Stomach smooth muscle (tissue), 2 donors: ENCODE data around the gene TRIAP1.

Source experiments
- H3K27ac ChIP-seq: one replicate; pipeline ENCODE4 v1.7.0; 2013; ENCODE audit warnings: mild to moderate bottlenecking, low read length, inconsistent platforms
- H3K27me3 ChIP-seq, 2 donors: one replicate each; pipeline ENCODE4 v1.7.0; 2013; ENCODE audit warnings: low read length in 2 of 2; ENCODE audit not compliant: insufficient read depth in 2 of 2, control insufficient read depth in 1 of 2
- H3K36me3 ChIP-seq, 2 donors: one replicate each; pipeline ENCODE4 v1.7.0; 2013; ENCODE audit warnings: low read length in 2 of 2; ENCODE audit not compliant: control insufficient read depth in 2 of 2, insufficient read depth in 2 of 2
- H3K4me1 ChIP-seq: one replicate; pipeline ENCODE4 v1.7.0; 2013; ENCODE audit warnings: low read length; ENCODE audit not compliant: control insufficient read depth, insufficient read depth
- H3K4me3 ChIP-seq, 2 donors: one replicate each; pipeline ENCODE4 v1.7.0; 2013; ENCODE audit warnings: low read length in 2 of 2
- H3K9ac ChIP-seq, 2 donors: one replicate each; pipeline ENCODE4 v1.7.0; 2013; ENCODE audit warnings: low read length in 2 of 2, mild to moderate bottlenecking in 1 of 2
- H3K9me3 ChIP-seq, 2 donors: one replicate each; pipeline ENCODE4 v1.7.0; 2013; ENCODE audit warnings: low read length in 2 of 2; ENCODE audit not compliant: control insufficient read depth in 2 of 2
- donor health status: healthy.
- donor health status: Pancreatic carcinoma.

Gene TRIAP1

DNA sequence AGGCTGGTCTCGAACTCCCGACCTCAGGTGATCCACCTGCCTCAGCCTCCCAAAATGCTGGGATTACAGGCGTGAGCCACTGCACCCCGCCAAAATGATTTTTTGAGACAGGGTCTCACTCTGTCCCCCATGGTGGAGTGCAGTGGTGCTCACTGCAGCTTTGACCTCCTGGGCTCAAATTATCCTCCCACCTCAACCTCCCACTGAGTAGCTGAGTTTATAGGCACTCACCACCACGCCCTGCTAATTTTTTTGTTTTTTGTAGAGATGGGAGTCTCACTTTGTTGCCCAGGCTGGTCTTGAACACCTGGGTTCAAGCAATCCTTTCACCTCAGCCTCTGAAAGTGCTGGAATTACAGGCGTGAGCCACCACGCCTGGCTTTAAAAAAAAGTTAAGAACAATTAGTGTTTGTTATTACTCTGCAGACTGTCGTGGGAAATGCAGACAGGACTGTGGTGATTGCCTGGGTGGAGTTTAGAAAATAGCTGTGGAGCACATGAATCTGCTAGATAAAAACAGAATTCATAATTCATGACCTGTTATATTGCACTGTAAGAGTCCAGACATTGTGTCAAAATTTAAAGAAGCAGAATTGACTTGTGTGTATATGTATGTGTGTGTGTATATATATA is 17.5 kb downstream of the TRIAP1 start:
- no peaks in the 10 kb centered on the region for H3K4me1 ChIP-seq
- no peaks in the 10 kb centered on the region for H3K36me3 ChIP-seq
- no peaks in the 10 kb centered on the region for H3K27me3 ChIP-seq
- H3K9me3 ChIP-seq, result no peaks in the 10 kb centered on the region
- H3K27ac ChIP-seq, result no peak overlapping the region
- H3K4me3 ChIP-seq, result no peak overlapping the region
- no peak overlapping the region for H3K9ac ChIP-seq

DNA sequence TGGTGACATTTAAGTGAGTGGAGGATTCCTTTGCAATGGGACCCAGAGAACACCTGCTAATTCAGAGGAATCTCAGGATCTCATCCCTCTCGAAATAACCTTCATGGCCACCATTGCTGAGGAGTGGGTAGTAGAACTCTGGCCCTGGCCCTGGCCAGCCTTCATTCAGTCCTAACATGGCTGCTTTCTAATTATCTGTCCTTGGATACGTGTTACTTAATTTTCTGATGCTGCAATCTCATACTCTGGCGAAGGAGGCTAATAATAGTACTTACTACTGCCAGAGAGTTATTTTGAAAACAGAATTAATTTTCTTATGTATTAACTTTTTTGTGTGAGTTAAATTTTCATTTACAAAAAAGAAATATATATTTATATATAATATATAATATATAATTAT is 20.4 kb downstream of the TRIAP1 start:
- Histone ChIP-seq H3K9me3 (no peaks in the 10 kb centered on the region), H3K4me1 (no peaks in the 10 kb centered on the region), H3K9ac (no peak overlapping the region), H3K36me3 (no peaks in the 10 kb centered on the region), H3K27me3 (no peaks in the 10 kb centered on the region), H3K27ac (no peak overlapping the region), H3K4me3 (no peak overlapping the region)

DNA sequence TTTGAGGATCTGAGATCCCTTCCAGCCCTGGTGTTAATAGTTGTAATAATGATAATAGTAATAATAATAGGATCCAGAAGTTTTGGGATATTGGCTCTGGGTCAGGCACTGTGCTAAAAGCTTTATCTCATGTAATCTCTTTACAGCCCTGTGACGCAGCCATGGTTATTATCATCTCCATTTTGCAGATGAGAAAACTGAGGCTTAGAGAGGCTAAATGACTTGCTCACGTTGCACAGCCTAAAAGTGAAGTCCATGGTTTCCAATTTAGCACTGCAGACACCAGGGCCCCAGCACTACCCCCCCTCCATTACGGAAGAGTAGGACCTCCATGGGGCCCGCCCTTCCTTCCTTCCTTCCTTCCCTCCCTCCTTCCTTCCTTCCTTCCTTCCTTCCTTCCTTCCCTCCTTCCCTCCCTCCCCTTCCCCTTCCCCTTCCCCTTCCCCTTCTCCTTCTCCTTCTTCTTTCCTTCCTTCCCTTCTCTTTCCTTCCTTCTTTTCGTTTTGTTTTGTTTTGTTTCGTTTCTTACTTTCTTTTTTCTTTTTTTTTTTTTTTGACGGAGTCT is 23.2 kb downstream of the TRIAP1 start:
- H3K9ac ChIP-seq, result no peak overlapping the region
- no peaks in the 10 kb centered on the region for H3K4me1 ChIP-seq
- no peak overlapping the region for H3K27ac ChIP-seq
- no peaks in the 10 kb centered on the region for H3K27me3 ChIP-seq
- H3K4me3 ChIP-seq, result no peak overlapping the region
- no peaks in the 10 kb centered on the region for H3K9me3 ChIP-seq
- H3K36me3 ChIP-seq, result no peaks in the 10 kb centered on the region

- no peak overlapping the region for H3K9ac ChIP-seq
- H3K27me3 ChIP-seq, result no peaks in the 10 kb centered on the region
- no peak overlapping the region for H3K4me3 ChIP-seq
- H3K4me1 ChIP-seq, result no peaks in the 10 kb centered on the region
- no peak overlapping the region for H3K27ac ChIP-seq
- no peaks in the 10 kb centered on the region for H3K36me3 ChIP-seq
- H3K9me3 ChIP-seq, result no peaks in the 10 kb centered on the region
Observed at GRCh38 chr12:120421701-120422100, 24.5 kb downstream of the TRIAP1 start.

DNA sequence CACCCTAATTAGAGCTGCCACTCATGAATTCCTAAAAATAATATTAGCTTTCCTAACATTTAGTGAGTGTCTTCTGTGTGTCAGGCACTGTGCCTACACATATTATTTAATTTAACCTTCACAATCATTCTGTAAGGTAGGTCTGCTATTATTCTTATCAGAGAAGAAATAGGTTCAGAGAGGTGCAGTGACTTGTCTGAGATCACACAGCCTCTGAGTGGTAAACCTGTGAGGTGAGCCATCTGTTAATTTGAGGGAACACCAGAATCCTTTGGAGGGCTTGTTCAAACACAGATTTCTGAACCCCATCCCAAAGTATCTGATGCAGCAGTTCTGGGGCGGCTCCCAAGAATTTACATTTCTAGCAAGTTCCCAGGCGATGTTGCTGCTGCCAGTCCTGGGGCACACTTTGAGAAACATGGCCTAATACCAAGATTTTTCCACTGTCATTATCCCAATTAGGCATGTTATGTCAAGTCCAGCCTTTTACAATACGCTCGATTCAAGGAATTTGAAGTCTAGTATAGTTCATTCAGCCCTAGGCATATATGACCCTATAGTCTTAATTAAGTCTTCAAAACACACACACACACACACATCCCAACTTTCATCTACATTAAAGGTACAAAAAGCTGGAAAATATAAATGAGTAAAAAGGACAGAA is 28.1 kb downstream of the TRIAP1 start:
- no peaks in the 10 kb centered on the region for H3K9me3 ChIP-seq
- H3K4me1 ChIP-seq, result peaks cover 4% of the 10 kb centered on the region
- H3K27ac ChIP-seq, result no peak overlapping the region
- H3K27me3 ChIP-seq, result no peaks in the 10 kb centered on the region
- no peak overlapping the region for H3K4me3 ChIP-seq
- H3K9ac ChIP-seq, result no peak overlapping the region
- no peaks in the 10 kb centered on the region for H3K36me3 ChIP-seq

DNA sequence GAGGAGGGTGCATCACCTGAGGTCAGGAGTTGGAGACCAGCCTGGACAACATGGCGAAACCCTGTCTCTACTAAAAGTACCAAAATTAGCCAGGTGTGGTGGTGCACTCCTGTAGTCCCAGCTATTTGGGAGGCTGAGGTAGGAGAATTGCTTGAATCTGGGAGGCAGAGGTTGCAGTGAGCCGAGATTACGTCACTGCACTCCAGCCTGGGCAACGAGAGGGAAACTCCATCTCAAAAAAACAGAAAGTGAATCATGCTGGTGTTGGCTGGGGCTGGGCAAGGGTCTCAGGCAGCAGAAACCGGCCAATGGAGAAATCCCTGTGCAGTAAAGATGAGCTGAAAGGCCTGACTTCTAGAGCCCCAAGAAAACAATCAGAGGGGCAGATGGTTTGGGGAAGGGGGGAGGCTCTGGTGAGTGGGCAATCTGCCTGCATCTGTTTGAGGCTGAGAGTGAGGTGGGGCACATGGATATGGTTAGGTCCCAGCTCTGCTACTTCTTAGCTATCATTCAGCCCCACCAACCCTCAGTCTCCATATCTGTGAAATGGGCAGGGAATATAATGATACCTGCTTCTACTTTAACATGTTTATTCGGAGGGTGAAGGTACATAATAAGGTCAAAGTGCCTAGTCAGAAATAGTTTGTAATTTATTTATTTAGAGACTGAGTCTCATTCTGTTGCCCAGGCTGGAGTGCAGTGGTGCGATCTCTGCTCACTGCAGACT is 29.5 kb downstream of the TRIAP1 start:
- Histone ChIP-seq H3K36me3 (no peaks in the 10 kb centered on the region), H3K27ac (no peak overlapping the region), H3K9me3 (no peaks in the 10 kb centered on the region), H3K4me3 (no peak overlapping the region), H3K4me1 (peaks cover 4% of the 10 kb centered on the region), H3K9ac (no peak overlapping the region), H3K27me3 (no peaks in the 10 kb centered on the region)

GRCh38 chr12:120413901-120414695 is 32.1 kb downstream of the TRIAP1 start:
- H3K36me3 ChIP-seq, result no peaks in the 10 kb centered on the region
- H3K9ac ChIP-seq, result no peak overlapping the region
- no peak overlapping the region for H3K4me3 ChIP-seq
- H3K27me3 ChIP-seq, result no peaks in the 10 kb centered on the region
- H3K4me1 ChIP-seq, result peaks cover 4% of the 10 kb centered on the region
- no peak overlapping the region for H3K27ac ChIP-seq
- no peaks in the 10 kb centered on the region for H3K9me3 ChIP-seq

DNA sequence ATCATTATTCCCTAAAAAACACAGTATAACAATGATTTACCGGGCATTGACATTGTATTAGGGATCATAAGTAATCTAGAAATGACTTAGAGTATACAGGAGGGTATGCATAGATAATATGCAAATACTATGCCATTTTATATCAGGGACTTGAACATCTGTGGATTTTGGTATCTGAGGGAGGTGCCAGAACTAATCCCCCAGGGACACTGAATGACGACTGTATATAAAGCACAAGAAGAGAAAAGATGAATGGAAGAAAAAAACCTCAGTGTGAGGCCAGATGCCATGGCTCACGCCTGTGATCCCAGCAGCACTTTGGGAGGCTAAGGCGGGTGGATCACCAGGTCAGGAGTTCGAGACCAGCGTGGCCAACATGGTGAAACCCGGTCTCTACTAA is 33.8 kb downstream of the TRIAP1 start:
- H3K4me1 ChIP-seq, result peaks cover 4% of the 10 kb centered on the region
- H3K27me3 ChIP-seq, result no peaks in the 10 kb centered on the region
- H3K9ac ChIP-seq, result no peak overlapping the region
- no peak overlapping the region for H3K27ac ChIP-seq
- H3K4me3 ChIP-seq, result no peak overlapping the region
- no peaks in the 10 kb centered on the region for H3K9me3 ChIP-seq
- H3K36me3 ChIP-seq, result no peaks in the 10 kb centered on the region

DNA sequence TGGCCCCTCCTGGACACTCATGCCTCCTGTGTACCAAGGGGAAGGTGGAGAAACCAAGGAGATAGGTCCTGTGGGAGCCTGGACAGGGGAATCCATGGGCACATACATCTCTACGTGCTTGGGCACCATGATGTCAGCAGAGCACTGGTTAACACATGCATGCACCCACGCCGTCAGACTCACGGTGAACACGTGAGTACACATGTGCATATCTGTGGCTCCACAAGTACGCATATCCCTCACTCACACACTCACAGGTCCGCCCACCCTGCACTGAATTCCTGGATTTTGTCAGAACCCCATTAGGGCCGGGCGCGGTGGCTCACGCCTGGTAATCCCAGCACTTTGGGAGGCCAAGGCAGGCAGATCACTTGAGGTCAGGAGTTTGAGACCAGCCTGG is 37.4 kb downstream of the TRIAP1 start:
- Histone ChIP-seq H3K27ac (no peak overlapping the region), H3K9ac (no peak overlapping the region), H3K9me3 (no peaks in the 10 kb centered on the region)

GRCh38 chr12:120406553-120406952 is 39.6 kb downstream of the TRIAP1 start:
- Histone ChIP-seq H3K9ac (no peak overlapping the region), H3K9me3 (no peaks in the 10 kb centered on the region), H3K4me3 (no peak overlapping the region), H3K27me3 (no peaks in the 10 kb centered on the region), H3K27ac (no peak overlapping the region), H3K36me3 (no peaks in the 10 kb centered on the region), H3K4me1 (no peaks in the 10 kb centered on the region)

More for the DNA sequence above, 37.4 kb downstream of the TRIAP1 start:
- no peaks in the 10 kb centered on the region for H3K27me3 ChIP-seq
- no peaks in the 10 kb centered on the region for H3K4me1 ChIP-seq
- no peaks in the 10 kb centered on the region for H3K36me3 ChIP-seq
- H3K4me3 ChIP-seq, result no peak overlapping the region
